Measurements from ENCODE around the gene COX4I1.

Gene COX4I1

GRCh38 chr16:85844786-85845185 is 45.3 kb downstream of the COX4I1 start:
- Histone ChIP-seq H3K27me3 (peaks cover 57% of the 10 kb centered on the region), H3K4me1 (ENCODE audit: control insufficient read depth in 1 of 2, insufficient read depth in 1 of 2, low read depth in 1 of 2, low read length in 1 of 2) (no peaks in the 10 kb centered on the region), H3K4me3 (ENCODE audit: low read depth in 1 of 2, low read length in 1 of 2) (no peak overlapping the region), H3K9me3 (no peaks in the 10 kb centered on the region), H3K27ac (no peak overlapping the region), H3K36me3 (no peaks in the 10 kb centered on the region)
- TF ChIP-seq, protein P1, sequence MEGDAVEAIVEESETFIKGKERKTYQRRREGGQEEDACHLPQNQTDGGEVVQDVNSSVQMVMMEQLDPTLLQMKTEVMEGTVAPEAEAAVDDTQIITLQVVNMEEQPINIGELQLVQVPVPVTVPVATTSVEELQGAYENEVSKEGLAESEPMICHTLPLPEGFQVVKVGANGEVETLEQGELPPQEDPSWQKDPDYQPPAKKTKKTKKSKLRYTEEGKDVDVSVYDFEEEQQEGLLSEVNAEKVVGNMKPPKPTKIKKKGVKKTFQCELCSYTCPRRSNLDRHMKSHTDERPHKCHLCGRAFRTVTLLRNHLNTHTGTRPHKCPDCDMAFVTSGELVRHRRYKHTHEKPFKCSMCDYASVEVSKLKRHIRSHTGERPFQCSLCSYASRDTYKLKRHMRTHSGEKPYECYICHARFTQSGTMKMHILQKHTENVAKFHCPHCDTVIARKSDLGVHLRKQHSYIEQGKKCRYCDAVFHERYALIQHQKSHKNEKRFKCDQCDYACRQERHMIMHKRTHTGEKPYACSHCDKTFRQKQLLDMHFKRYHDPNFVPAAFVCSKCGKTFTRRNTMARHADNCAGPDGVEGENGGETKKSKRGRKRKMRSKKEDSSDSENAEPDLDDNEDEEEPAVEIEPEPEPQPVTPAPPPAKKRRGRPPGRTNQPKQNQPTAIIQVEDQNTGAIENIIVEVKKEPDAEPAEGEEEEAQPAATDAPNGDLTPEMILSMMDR (IDR thresholded peaks at IDR 0.05), result no peak

DNA sequence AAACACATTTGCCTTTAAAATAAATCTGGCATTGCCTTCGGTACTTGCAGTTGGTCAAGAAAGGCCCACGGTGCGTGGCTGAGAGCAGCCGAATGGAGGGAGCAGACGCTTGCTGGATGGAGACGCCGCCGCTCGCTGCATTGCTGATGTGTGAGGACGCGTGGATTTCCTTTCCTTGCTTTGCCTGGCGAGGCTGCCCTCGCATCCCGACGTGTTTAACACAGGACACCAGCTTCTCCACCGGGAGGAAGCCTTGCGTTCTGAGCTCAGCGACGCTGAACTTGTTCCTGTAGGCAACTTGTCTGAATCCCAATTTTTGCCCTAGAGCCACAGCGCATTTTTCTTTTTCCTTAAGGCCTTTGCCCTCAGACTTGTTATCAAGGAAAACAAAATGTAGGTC is 45.8 kb downstream of the COX4I1 start:
- Histone ChIP-seq H3K27ac (no peak overlapping the region), H3K36me3 (no peaks in the 10 kb centered on the region), H3K9me3 (no peaks in the 10 kb centered on the region), H3K4me3 (ENCODE audit: low read depth in 1 of 2, low read length in 1 of 2) (no peak overlapping the region), H3K4me1 (ENCODE audit: control insufficient read depth in 1 of 2, insufficient read depth in 1 of 2, low read depth in 1 of 2, low read length in 1 of 2) (no peaks in the 10 kb centered on the region), H3K27me3 (peaks cover 61% of the 10 kb centered on the region)
- TF ChIP-seq, protein P1 (IDR thresholded peaks at IDR 0.05), result no peak

DNA sequence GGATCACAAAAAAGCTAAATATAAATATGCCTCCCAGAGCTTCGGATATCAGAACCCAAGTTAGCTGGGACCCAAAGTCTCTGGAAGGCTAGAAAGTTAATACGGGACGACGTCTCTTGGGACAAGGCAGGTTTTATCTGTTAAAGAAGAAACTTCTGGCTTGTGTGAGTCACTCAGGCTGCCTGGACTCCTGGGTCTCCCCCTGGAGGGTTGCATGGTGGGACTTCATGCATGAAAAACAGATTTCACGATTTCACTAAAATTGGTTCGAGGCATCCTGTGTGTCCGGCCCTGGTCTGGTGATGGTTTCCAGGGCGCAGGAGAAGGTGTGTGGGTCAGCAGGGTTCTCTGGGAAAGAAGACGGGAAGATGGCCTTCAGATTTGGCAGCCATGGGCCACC is 47.0 kb downstream of the COX4I1 start:
- peaks cover 63% of the 10 kb centered on the region for H3K27me3 ChIP-seq
- TF ChIP-seq, protein P1 (IDR thresholded peaks at IDR 0.05), result no peak
- H3K27ac ChIP-seq, result no peak overlapping the region
- no peaks in the 10 kb centered on the region for H3K4me1 ChIP-seq (ENCODE audit: control insufficient read depth in 1 of 2, insufficient read depth in 1 of 2, low read depth in 1 of 2, low read length in 1 of 2)
- H3K4me3 ChIP-seq (ENCODE audit: low read depth in 1 of 2, low read length in 1 of 2), result no peak overlapping the region
- H3K36me3 ChIP-seq, result no peaks in the 10 kb centered on the region
- no peaks in the 10 kb centered on the region for H3K9me3 ChIP-seq

- no peak overlapping the region for H3K27ac ChIP-seq
- peaks cover 63% of the 10 kb centered on the region for H3K27me3 ChIP-seq
- no peak overlapping the region for H3K4me3 ChIP-seq (ENCODE audit: low read depth in 1 of 2, low read length in 1 of 2)
- no peaks in the 10 kb centered on the region for H3K4me1 ChIP-seq (ENCODE audit: control insufficient read depth in 1 of 2, insufficient read depth in 1 of 2, low read depth in 1 of 2, low read length in 1 of 2)
- TF ChIP-seq, protein P1 (IDR thresholded peaks at IDR 0.05), result no peak
- no peaks in the 10 kb centered on the region for H3K9me3 ChIP-seq
- no peaks in the 10 kb centered on the region for H3K36me3 ChIP-seq
These were observed 47.5 kb downstream of the COX4I1 start for GRCh38 chr16:85847036-85847435.

DNA sequence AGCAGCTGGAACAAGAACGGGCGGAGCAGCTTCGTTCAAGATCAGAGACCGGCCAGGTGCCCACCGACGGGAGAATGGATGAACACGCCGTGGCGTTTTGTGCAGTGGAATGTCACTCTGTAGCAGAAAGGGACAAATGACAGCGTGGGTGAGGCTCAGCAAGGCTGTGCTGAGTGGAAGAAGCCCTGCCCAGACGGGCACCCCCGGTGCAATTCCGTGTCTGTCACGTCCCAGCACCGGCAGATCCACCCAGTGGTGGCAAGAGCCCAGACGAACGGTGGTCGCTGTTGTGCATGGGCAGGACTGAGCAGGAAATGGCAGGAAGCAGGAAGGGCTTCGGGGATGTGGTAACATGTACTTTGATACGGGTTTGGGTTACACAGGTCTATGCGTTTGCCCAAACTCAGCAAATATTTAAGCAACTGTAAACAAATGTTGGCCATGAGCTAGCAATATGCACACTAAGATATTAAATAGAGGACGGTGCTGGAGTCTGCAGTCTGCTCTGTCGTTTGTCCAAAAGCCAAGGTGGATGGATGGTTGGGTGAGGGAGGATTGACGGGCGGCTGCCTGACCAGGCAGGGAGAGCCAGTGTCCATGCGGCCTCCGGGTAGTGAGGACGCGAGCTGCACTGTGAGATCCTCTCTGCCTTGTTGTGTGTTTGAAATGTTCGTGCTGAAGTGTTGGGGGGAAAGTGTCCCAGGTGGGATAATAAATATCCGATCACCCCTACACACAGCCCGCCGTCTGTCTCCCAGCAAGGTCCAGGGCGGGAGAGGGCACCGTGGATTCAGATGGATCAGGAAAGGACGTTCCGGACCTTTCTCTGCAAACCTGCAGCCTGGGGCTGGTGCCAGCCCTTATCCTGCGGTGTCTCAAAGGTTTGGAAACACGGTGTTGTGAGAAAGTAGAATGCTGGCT is 48.4 kb downstream of the COX4I1 start:
- Histone ChIP-seq H3K9me3 (no peaks in the 10 kb centered on the region), H3K27me3 (peaks cover 58% of the 10 kb centered on the region), H3K36me3 (no peaks in the 10 kb centered on the region), H3K4me1 (ENCODE audit: control insufficient read depth in 1 of 2, insufficient read depth in 1 of 2, low read depth in 1 of 2, low read length in 1 of 2) (no peaks in the 10 kb centered on the region), H3K27ac (no peak overlapping the region), H3K4me3 (ENCODE audit: low read depth in 1 of 2, low read length in 1 of 2) (no peak overlapping the region)
- TF ChIP-seq, protein P1 (IDR thresholded peaks at IDR 0.05), result no peak

Data from neutrophil (primary cell).